HFF-Myc (cell line): ENCODE results near the gene FBXW7.
A peak's percentile ranks its signal among the peaks of the same experiment; 100 is the strongest.
"Not testable (repeated sequence)": the region's sequence is repeated elsewhere in the genome, so short reads cannot be mapped to it uniquely, and the experiment has no call there.

Experiments used
- DNase-seq: peaks from one replicate; pipeline ENCODE4 v3.0.0-alpha.2; 2011; ENCODE audit warnings: low read depth; ENCODE audit errors: extremely low read depth
- H3K4me3 ChIP-seq: replicated peaks from 2 replicates; pipeline ENCODE4 v1.5.1; 2011; ENCODE audit warnings: low read depth, mild to moderate bottlenecking, control low read depth, low read length
- CTCF ChIP-seq: IDR thresholded peaks from 2 replicates; pipeline ENCODE4 v1.5.1; 2012; ENCODE audit warnings: mild to moderate bottlenecking, low read depth, low read length, control low read depth; ENCODE audit errors: missing control alignments

The FBXW7 gene

DNA sequence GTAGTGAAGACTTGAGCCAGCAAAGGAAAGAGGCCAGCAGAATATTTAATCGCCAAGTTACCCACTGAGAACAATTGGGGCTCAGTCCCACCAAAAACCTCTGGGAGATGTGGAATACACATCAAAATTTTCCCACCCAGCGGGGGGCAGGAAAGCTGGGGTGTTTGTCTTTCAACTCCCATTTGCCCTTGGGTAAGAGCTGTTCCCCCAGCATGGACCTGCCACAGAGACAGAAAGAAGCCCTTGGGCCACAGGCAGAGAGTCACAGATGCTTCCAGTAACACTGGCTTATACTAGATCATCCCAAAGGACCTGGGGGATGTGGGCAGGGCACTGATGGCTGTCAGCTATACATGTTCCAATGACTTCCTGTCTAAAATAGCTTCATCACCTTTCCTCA, 18.9 kb upstream of the FBXW7 start:
- H3K4me3 ChIP-seq, result no peak overlapping the region
- DNase-seq, result no peak
- TF ChIP-seq CTCF, result no peak

- not testable (repeated sequence) for H3K4me3 ChIP-seq
Observed at GRCh38 chr4:152550687-152551086, 14.8 kb upstream of the FBXW7 start.

GRCh38 chr4:152545088-152545487, 9.2 kb upstream of the FBXW7 start:
- DNase-seq, result no peak
- no peak overlapping the region for H3K4me3 ChIP-seq
- no peak for TF ChIP-seq CTCF

More at GRCh38 chr4:152550687-152551086, 14.8 kb upstream of the FBXW7 start:
- DNase-seq, result not testable (repeated sequence)

- not testable (repeated sequence) for DNase-seq, H3K4me3 ChIP-seq
Observed at GRCh38 chr4:152544533-152544932, 8.6 kb upstream of the FBXW7 start.

- H3K4me3 ChIP-seq, result no peak overlapping the region
- TF ChIP-seq CTCF, result no peak
- DNase-seq, result no peak
Observed at GRCh38 chr4:152540941-152541340, 5.0 kb upstream of the FBXW7 start.

GRCh38 chr4:152540293-152540674, 4.4 kb upstream of the FBXW7 start:
- no peak for DNase-seq
- no peak overlapping the region for H3K4me3 ChIP-seq

DNA sequence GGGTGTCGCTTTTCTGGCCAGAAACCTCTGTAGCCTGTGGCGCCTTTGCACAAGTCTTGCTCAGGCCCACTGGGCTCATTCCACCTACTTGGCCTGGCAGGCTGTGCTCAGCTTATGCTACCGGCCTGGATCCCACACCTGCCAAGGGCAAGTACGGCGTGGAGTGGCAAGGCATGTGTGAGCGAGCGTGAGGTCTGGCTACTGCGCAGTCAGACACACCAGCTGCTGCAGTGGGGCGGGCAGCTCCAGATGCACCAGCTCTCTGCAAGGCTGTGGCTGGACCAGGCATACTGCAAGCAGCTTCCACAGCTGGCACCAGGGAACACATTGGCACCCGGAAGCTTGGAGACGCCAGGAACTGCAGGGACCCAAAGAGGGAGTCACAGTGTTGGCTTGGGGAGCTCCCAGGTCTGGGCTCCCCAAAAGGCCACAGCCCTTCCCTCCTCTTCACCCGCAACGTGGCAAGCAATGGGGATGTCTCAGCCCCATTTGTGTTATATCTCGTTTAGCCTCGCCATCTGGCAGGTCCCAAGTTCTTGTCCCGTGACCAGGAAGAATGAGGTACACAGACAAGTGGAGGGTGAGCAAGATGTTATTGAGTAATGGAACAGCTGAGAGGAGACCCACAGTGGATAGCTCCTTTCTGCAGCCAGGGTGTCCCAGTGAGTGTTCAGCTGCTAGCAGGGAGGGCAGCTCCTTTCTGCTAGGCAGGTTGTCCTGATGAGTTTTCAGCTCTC, 3.8 kb upstream of the FBXW7 start:
- no peak overlapping the region for H3K4me3 ChIP-seq
- no peak for TF ChIP-seq CTCF
- no peak for DNase-seq

More at GRCh38 chr4:152540293-152540674, 4.4 kb upstream of the FBXW7 start:
- no peak for TF ChIP-seq CTCF

DNA sequence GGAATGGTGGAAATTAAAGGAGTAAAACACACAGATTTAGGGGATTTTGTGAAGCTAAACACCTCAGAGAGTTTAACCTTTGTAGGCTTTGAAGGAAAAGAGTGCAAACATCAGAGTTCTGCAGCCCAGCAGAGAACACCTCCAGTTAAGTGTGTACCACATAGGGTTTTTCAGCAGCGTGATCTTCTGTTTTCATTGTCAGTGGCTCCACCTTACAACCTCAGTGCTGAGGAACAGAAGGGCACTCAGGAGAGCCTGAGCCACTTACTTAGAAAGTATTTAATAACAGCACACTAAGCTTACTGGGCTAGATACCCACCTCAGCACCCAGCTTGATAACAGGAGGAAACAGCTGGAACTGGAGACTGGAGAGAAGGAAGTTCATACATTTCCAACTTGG, 2.0 kb upstream of the FBXW7 start:
- no peak for TF ChIP-seq CTCF
- DNase-seq, result no peak
- peak overlapping the region; percentile 93; the same call in 1 of the 2 replicates for H3K4me3 ChIP-seq
